GM12801 (cell line): ENCODE measurements around the gene CD37.

Source experiments
- CTCF ChIP-seq: IDR thresholded peaks from one replicate; pipeline ENCODE4 v1.5.1; 2011; ENCODE audit warnings: control low read depth; ENCODE audit not compliant: insufficient read length; ENCODE audit errors: extremely low read depth

Gene CD37

GRCh38 chr19:49362048-49362928, 27.1 kb downstream of the CD37 start, which contains the start of gene TEAD2:
TSS of gene TEAD2 (minus strand) at chr19:49362416. CDS start at chr19:49360075, 2,341 bp downstream.
- no peak for TF ChIP-seq CTCF

GRCh38 chr19:49362929-49363267, 27.7 kb downstream of the CD37 start:
- TF ChIP-seq CTCF = no peak

- no peak for TF ChIP-seq CTCF
These were observed 28.3 kb downstream of the CD37 start, which contains the start of gene DKKL1 for GRCh38 chr19:49363268-49364082. TSS of gene DKKL1 (plus strand) at chr19:49363877. CDS start at chr19:49363999, 122 bp downstream.

DNA sequence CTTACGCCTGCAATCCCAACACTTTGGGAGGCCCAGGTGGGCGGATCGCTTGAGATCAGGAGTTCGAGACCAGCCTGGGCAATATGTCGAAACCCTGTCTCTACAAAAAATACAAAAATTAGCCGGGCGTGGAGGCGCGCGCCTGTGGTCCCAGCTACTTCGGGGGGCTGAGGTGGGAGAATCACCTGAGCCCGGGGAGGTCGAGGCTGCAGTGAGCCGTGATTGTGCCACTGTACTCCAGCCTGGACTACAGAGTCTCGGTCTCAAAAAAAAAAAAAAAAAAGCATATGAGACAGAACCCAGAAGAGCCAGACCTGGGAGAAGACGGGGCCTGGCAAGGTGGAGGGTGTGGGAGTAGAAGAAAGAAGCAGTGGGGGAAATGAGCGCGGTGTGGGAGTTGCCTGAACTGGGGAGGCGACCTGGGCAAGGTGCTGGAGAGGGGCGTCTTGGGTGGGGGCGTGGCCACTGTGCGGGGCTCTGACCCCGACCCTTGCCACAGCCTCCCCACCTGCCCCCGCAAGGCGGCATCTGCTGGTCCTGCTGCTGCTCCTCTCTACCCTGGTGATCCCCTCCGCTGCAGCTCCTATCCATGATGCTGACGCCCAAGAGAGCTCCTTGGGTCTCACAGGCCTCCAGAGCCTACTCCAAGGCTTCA, 29.0 kb downstream of the CD37 start:
- no peak for TF ChIP-seq CTCF

DNA sequence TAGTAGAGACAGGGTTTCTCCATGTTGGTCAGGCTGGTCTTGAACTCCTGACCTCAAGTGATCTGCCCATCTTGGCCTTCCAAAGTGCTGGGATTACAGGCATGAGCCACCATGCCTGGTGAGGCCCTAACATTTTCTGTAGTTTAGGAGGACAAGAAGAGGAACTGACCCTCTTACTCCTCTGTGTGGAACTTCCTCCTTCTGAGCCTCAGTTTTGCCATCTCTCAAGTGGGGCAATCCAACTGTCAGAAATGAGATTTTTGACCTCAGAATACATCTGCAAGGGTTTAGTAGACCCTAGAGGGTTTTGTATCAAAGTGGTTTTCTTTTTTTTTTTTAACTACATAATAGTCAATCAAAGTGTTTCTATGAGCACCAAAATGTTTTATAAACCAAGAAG, 30.9 kb downstream of the CD37 start:
- TF ChIP-seq CTCF = no peak

GRCh38 chr19:49368711-49369358, 33.6 kb downstream of the CD37 start:
- TF ChIP-seq CTCF = no peak
